Suprapubic skin (tissue), 3 donors: ENCODE results near the gene TAPT1.

Source experiments
- CTCF ChIP-seq, 2 donors: fragments of 200-600 bp in 1 of 2; fragments of 450-650 bp in 1 of 2; sonication (generic) in 1 of 2; IDR thresholded peaks; one replicate each; pipeline ENCODE4 v1.5.1; 2016 to 2019; ENCODE audit warnings: antibody characterized with exemption in 2 of 2, mild to moderate bottlenecking in 1 of 2, moderate library complexity in 1 of 2
- POLR2A ChIP-seq, 2 donors: fragments of 450-650 bp; IDR thresholded peaks; one replicate each; pipeline ENCODE4 v1.6.1; 2017; ENCODE audit warnings: antibody characterized with exemption in 2 of 2, mild to moderate bottlenecking in 2 of 2, moderate library complexity in 2 of 2

- TF ChIP-seq CTCF (IDR thresholded peaks at IDR 0.05) = no peak
- no peak for TF ChIP-seq POLR2A (IDR thresholded peaks at IDR 0.05)
Observed at GRCh38 chr4:16192631-16193518, 33.4 kb downstream of the TAPT1 start.
